GM12892 (cell line): Measurements from ENCODE around the gene PIP5KL1.

Experiments
- POLR2A ChIP-seq: IDR thresholded peaks from 2 replicates; pipeline ENCODE4 v1.6.1; 2011; ENCODE audit warnings: low read depth, low read length, control low read depth
- POLR2AphosphoS5 ChIP-seq: IDR thresholded peaks from 2 replicates; pipeline ENCODE4 v1.6.1; 2011; ENCODE audit warnings: low read depth, low read length, control low read depth

GRCh38 chr9:127897193-127897692, 33.3 kb downstream of the PIP5KL1 start:
- TF ChIP-seq POLR2A (no peak), POLR2AphosphoS5 (no peak)
